OCI-LY1 (cell line): ENCODE data around the gene PPP1R9A.

Experiments
- CTCF ChIP-seq: fragments of 200-600 bp; sonication (generic), shearing (Covaris generic); IDR thresholded peaks from 2 replicates; pipeline ENCODE4 v1.5.1; 2017; ENCODE audit warnings: mild to moderate bottlenecking, antibody characterized with exemption, low read length, moderate library complexity, mixed read lengths
- EZH2 ChIP-seq: fragments of 200-600 bp; sonication (generic), shearing (Covaris generic); IDR thresholded peaks from 2 replicates; pipeline ENCODE4 v1.8.0; 2017; ENCODE audit warnings: borderline replicate concordance, mixed run types, mild to moderate bottlenecking, antibody characterized with exemption, low read length, moderate library complexity, mixed read lengths

- no peak for TF ChIP-seq CTCF
- TF ChIP-seq EZH2, result no peak
Observed at GRCh38 chr7:94998266-94999068, 91.1 kb downstream of the PPP1R9A start.
